GM18868 (cell line): Measurements from ENCODE around the gene TCF25.
"Not testable (repeated sequence)": the region's sequence is repeated elsewhere in the genome, so short reads cannot be mapped to it uniquely, and the experiment has no call there.

ENCODE experiments used
- ATAC-seq: cut with Tn5 transposase; IDR thresholded peaks from one replicate; pipeline ENCODE4 v1.9.1; 2021; ENCODE audit warnings: mild to moderate bottlenecking, moderate library complexity; ENCODE audit not compliant: unreplicated experiment

Gene TCF25

DNA sequence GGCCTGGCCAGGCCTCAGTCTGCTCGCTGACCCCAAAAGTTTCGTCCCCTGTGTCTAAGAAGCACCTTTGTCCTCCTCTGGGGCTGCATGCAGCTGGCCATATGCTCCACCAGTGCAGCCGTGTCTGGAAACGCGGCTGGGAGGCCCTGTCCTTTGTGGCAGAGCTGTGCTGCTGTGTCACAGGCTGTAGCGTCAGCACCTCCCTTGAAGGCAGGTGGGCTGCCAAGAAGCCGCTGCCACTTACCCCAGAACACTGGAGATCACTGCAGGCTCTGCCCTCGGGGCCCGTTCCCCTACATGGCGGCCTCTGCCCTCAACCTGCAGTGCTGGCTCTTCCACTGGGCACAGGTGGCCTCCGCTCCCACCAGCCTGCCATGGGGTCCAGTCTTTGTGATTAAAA is 29.6 kb downstream of the TCF25 start:
- ATAC-seq, result no peak

- ATAC-seq, result no peak
Measured at GRCh38 chr16:89903908-89904515, 30.6 kb downstream of the TCF25 start.

DNA sequence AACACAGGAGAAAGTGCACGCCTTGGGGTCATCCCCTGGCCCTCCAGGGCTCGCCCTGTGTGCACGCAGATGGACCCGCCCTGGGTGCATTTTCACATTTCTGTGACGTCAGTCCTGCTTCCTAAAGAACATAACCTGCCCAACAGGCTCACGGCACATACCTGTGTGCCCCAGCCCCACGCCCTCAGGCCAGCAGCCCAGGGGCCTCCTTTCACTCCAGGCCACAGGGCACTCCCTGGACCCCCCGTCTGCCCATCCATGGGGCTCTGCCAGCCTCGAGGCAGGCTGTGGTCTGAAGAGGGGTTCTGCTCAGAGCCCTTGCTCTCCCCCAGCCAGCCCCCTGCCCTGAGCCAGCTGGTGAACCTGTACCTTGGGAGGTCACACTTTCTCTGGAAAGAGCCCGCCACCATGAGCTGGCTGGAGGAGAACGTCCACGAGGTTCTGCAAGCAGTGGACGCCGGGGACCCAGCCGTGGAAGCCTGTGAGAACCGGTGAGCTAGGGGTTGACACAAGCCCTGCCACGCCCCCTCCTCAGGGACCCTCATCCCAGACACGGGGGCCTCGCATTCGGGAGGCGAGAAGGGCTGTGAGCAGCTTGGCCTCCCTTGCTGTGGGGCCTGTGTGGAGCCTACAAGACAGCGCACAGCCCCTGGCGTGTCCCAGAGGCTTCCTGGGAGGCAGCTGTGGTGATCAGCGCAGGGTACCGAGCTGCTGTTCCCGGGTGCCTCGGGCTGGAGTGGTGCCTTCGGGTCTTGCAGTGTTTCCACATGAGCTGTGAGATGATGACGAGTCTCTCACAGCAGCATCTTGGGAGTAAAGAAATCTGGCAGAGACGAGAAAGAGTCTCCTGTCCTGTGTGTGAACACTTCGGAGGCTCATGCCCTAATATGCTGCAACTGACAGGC is 31.5 kb downstream of the TCF25 start:
- no peak for ATAC-seq

GRCh38 chr16:89905511-89906139 is 32.2 kb downstream of the TCF25 start:
- no peak for ATAC-seq

GRCh38 chr16:89906140-89907025 is 33.0 kb downstream of the TCF25 start:
- ATAC-seq, result no peak

GRCh38 chr16:89907055-89907814 is 33.8 kb downstream of the TCF25 start:
- ATAC-seq, result no peak

DNA sequence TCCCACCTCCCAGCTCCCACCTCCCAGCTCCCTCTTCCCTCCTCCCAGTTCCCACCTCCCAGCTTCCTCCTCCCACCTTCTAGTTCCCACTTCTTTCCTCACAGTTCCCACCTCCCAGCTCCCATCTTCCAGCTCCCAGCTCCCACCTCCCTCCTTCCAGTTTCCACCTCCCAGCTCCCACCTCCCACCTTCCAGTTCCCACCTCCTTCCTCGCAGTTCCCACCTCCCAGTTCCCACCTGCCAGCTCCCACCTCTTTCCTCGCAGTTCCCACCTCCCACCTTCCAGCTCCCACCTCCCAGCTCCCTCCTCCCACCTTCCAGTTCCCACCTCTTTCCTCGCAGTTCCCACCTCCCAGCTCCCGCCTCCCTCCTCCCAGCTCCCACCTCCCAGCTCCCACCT is 34.8 kb downstream of the TCF25 start:
- no peak for ATAC-seq

DNA sequence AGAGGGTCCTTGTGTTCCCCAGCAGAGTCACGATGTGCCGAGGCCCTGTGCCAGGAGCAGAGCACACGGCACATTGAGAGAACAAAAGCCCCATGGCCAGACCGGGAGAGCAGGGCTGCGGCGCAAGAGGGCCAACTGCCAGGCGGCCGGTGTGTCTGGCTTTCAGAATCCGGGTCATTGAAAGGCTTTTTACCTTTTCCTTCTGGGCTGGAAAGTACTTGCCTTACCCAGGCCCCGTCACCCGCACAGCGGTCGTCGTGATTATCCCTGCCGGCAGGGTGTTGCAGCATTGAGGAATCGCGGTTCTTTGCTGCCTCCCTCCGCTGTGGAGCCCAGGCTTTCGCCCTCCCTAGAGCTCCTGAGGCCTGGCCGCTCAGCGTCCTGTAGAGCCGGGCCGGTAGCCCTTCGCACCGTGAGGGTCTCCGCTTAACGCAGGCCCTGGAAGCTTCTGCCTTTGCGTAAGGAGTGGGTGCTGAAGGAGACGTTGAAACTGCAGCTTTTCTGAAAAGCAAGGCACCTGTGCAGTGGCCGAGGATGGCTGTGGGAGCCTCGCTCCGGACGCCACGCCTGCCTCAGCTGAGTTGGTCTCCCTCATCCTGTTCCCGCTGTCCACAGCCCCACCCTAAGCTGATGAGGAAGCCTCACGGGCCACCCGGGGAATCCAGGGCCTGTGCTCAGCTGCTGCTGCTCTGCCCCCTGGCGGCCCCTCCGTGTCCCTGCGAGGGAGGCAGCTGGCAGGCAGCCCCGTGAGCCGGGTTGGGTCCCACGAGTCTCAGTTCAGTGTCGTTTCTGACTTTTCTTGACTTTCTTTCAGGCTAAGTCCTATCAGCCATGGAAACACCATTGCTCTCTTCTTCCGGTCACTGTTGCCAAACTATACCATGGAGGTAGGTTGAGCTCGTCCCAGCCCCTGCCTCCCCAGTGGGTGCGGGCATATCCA is 36.7 kb downstream of the TCF25 start:
- no peak for ATAC-seq

- no peak for ATAC-seq
Measured at GRCh38 chr16:89910717-89911354, 37.4 kb downstream of the TCF25 start.

- no peak for ATAC-seq
Measured at GRCh38 chr16:89911375-89911774, 38.0 kb downstream of the TCF25 start.

DNA sequence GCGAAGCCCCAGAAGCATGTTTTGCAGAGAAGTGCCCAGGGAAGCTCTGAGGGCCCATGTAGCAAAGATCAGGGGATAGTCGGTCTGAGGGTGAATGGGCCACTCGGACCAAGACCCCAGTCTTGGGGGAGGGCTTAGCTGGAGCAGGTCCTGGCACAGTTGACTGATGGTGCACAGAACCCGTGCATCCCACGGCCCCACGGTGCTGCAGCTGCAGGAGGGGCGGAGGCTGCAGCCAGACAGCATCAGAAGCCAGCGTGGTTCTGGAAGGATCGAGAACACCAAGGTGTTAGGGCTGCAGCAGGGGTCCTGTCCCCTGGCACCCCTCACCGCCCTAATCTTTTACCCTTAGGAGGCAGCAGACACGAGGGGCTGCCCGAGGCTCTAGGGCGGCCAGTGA is 38.8 kb downstream of the TCF25 start:
- ATAC-seq, result no peak

DNA sequence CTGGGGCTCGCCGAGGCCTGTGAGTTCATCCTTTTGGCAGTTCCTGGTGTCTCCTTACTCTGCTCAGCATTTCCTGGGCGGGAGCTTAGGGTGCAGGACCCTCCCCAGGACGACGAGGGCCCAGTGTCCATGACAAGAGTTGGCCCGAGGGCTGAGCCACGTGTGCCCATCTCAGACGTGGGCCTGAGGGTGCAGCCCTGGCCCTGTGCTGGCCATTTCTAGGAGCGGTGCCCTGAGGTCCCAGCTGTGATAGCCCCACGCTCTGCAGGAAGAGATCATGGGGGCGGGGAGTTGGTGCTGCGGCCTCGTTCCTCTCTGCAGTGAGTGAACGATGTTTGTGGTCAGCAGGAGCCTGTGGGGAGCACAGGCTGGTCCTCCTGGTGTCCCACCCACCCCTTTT is 39.2 kb downstream of the TCF25 start:
- no peak for ATAC-seq

GRCh38 chr16:89913408-89914387 is 40.3 kb downstream of the TCF25 start:
- ATAC-seq, result no peak

DNA sequence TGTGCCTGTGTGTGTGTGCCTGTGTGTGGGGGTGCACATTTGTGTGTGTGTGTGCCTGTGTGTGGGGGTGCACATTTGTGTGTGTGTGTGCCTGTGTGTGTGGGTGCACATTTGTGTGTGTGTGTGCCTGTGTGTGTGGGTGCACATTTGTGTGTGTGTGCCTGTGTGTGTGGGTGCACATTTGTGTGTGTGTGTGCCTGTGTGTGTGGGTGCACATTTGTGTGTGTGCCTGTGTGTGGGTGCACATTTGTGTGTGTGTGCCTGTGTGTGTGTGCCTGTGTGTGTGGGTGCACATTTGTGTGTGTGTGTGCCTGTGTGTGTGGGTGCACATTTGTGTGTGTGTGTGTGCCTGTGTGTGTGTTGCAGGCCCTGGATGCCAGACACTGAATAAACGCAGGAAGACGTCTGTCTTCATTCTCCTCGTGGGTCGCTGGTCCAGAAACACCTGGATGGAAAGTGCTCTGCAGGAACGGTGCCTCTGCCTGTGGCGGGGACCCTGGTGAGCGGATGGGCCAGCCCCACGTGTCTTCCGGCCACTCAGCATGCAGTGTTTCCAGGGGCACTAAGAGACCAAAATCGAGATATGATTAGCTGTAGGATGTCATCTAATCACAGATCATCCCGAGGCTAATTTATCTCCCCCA is 41.4 kb downstream of the TCF25 start:
- ATAC-seq, result not testable (repeated sequence)

DNA sequence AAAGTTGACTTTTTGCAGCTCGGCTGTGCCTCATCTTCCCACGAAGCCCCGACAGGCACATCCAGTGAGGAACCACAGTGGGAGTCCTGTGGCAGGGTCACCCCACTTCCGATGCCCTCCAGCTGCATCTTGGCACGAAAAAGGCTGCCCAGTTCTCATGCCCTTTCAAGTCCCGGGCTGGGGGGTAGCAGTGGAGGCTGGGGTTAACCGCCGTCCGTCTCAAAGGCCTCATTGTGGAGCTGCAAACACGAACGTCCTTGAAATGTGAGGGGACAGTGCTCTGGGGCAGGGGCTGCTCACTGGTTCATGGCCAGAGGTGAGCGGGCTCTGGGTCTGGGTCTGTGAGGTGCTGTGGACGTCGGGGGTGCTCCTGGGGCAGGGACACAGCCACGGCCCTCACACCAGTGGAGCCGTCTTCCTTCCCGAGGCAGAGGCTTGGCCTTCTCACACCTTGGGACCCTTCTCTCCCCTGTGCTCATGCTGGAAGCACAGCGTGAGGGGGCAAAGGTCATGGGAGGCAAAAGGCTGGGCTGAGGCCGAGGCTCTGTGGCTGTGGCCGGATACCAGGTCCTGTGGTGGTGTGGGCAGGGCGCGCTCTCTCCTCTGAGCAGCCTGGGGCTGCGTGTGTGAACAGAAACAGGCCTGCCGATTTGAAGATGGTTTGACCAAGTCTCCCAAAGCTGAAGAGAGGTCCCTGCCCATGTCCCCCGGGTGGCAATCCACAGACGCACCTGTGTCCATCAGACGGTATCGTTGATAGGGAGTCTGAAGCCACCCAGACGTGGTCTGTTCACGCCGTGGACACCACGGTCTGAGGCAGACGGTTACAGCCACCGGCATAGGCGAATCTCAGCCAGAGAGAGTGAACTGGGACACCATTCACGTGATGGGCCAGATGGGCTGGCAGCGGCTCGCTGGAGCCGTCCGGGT is 42.2 kb downstream of the TCF25 start:
- ATAC-seq, result no peak
